SK-N-SH (cell line): ENCODE results near the gene TMEM87B. TPM values are rescaled to one million over a fixed set of nuclear protein-coding genes. Genes with fewer than 3 reads are reported as not detected.

Experiments
- CTCF ChIA-PET: fragments of 300-600, 350-600 bp; formaldehyde crosslinking; extraction: SDS; loops from one replicate; lab custom pipeline; 2021; lab: Yijun Ruan, JAX
- POLR2A ChIA-PET: fragments of 350-600 bp; sonication (Branson Sonifier 250); formaldehyde crosslinking; extraction: SDS; loops from one replicate; lab custom pipeline; 2020; ENCODE audit warnings: antibody characterized with exemption, inconsistent platforms; lab: Yijun Ruan, JAX
- DNase-seq: peaks from one replicate; pipeline ENCODE4 v3.0.0; 2012
- H2AFZ ChIP-seq: fragments of 200-600 bp; sonication (generic); 2 replicates; pipeline ENCODE4 v1.8.1; 2016; ENCODE audit warnings: antibody characterized with exemption, mild to moderate bottlenecking, low read depth
- H3F3A ChIP-seq: fragments of 200-600 bp; sonication (generic); replicated peaks from 2 replicates; pipeline ENCODE3; 2016; ENCODE audit warnings: antibody characterized with exemption, mild to moderate bottlenecking; ENCODE audit not compliant: insufficient read depth
- H3K27ac ChIP-seq, 2 experiments: fragments of 200-500 bp in 1 of 2; fragments of 200-600 bp in 1 of 2; sonication (Bioruptor generic) in 1 of 2; sonication (generic), shearing (Covaris generic) in 1 of 2; 2 replicates each; pipeline versions ENCODE4 v1.5.1 to v1.6.1; 2014 to 2016; ENCODE audit warnings: low read depth in 2 of 2, inconsistent platforms in 1 of 2, low read length in 1 of 2, mild to moderate bottlenecking in 1 of 2, mixed read lengths in 1 of 2
- H3K27me3 ChIP-seq: fragments of 200-600 bp; sonication (generic), shearing (Covaris generic); 2 replicates; pipeline ENCODE4 v1.6.1; 2016; ENCODE audit warnings: mixed run types; ENCODE audit not compliant: insufficient read depth
- H3K36me3 ChIP-seq, 2 experiments: fragments of 200-500 bp in 1 of 2; fragments of 200-600 bp in 1 of 2; sonication (Bioruptor generic) in 1 of 2; sonication (generic) in 1 of 2; replicated peaks in 1 of 2; 2 replicates each; pipeline versions ENCODE3 to v1.5.1; 2014 to 2016; ENCODE audit warnings: low read length in 1 of 2, mild to moderate bottlenecking in 1 of 2; ENCODE audit not compliant: insufficient read depth in 2 of 2, control insufficient read depth in 1 of 2
- H3K4me1 ChIP-seq, 2 experiments: fragments of 200-500 bp in 1 of 2; fragments of 200-600 bp in 1 of 2; sonication (Bioruptor generic) in 1 of 2; sonication (generic), shearing (Covaris generic) in 1 of 2; 2 replicates each; pipeline versions ENCODE4 v1.5.1 to v1.6.1; 2014 to 2016; ENCODE audit warnings: low read depth in 1 of 2, low read length in 1 of 2, mixed run types in 1 of 2; ENCODE audit not compliant: insufficient read depth in 2 of 2, control insufficient read depth in 1 of 2
- H3K4me2 ChIP-seq: fragments of 200-600 bp; sonication (generic), shearing (Covaris generic); 2 replicates; pipeline ENCODE4 v1.6.1; 2017; ENCODE audit warnings: mixed run types
- H3K4me3 ChIP-seq, 2 experiments: fragments of 200-500 bp in 1 of 2; fragments of 200-600 bp in 1 of 2; sonication (Bioruptor generic) in 1 of 2; sonication (generic), shearing (Covaris generic) in 1 of 2; 2 replicates each; pipeline versions ENCODE4 v1.5.1 to v1.8.1; 2014 to 2016; ENCODE audit warnings: low read depth in 2 of 2, inconsistent platforms in 1 of 2, low read length in 1 of 2, mild to moderate bottlenecking in 1 of 2, mixed read lengths in 1 of 2, moderate library complexity in 1 of 2
- H3K79me2 ChIP-seq: fragments of 200-600 bp; sonication (generic); 2 replicates; pipeline ENCODE4 v1.8.1; 2017; ENCODE audit warnings: mild to moderate bottlenecking; ENCODE audit not compliant: insufficient read depth
- H3K9ac ChIP-seq: fragments of 200-600 bp; sonication (generic); 2 replicates; pipeline ENCODE4 v1.6.1; 2017; ENCODE audit warnings: mixed run types
- H3K9me2 ChIP-seq: fragments of 200-600 bp; sonication (generic); 2 replicates; pipeline ENCODE4 v1.6.1; 2017; ENCODE audit warnings: mixed run types
- H3K9me3 ChIP-seq: fragments of 200-600 bp; sonication (generic); 2 replicates; pipeline ENCODE4 v1.6.1; 2017; ENCODE audit warnings: mixed run types, mild to moderate bottlenecking, moderate library complexity
- H4K20me1 ChIP-seq: fragments of 200-600 bp; sonication (generic); 2 replicates; pipeline ENCODE4 v1.6.1; 2017; ENCODE audit warnings: mild to moderate bottlenecking, mixed run types; ENCODE audit not compliant: insufficient read depth
- EP300 ChIP-seq, 2 experiments: IDR thresholded peaks; 2 replicates each; pipeline versions ENCODE4 v1.4.0 to v1.6.1; 2012; ENCODE audit warnings: borderline replicate concordance in 1 of 2, low read depth in 1 of 2, low read length in 1 of 2
- EZH2phosphoT487 ChIP-seq: fragments of 200-600 bp; sonication (generic); IDR thresholded peaks from 2 replicates; pipeline ENCODE4 v1.6.1; 2017; ENCODE audit warnings: low read depth, mixed run types, mild to moderate bottlenecking, antibody characterized with exemption, moderate library complexity, borderline replicate concordance
- FOSL2 ChIP-seq: IDR thresholded peaks from 2 replicates; pipeline ENCODE4 v1.4.0; 2012; ENCODE audit warnings: low read depth, mild to moderate bottlenecking, moderate library complexity, borderline replicate concordance
- IRF3 ChIP-seq: fragments of 150-350 bp; IDR thresholded peaks from 2 replicates; pipeline ENCODE4 v1.6.1; 2016; ENCODE audit warnings: mild to moderate bottlenecking, low read depth, low read length
- JUND ChIP-seq: IDR thresholded peaks from 2 replicates; pipeline ENCODE4 v1.4.0; 2012
- MAX ChIP-seq: IDR thresholded peaks from 2 replicates; pipeline ENCODE4 v1.4.0; 2012; ENCODE audit warnings: low read depth
- MXI1 ChIP-seq: IDR thresholded peaks from 2 replicates; pipeline ENCODE4 v1.6.1; 2012; ENCODE audit warnings: mild to moderate bottlenecking, low read depth, low read length, improper control_type of control experiment
- NFIC ChIP-seq: IDR thresholded peaks from 2 replicates; pipeline ENCODE4 v1.4.0; 2012; ENCODE audit warnings: borderline replicate concordance
- NRF1 ChIP-seq: IDR thresholded peaks from 2 replicates; pipeline ENCODE4 v1.6.1; 2012; ENCODE audit warnings: low read depth, mild to moderate bottlenecking, low read length
- POLR2AphosphoS5 ChIP-seq: IDR thresholded peaks from 2 replicates; pipeline ENCODE4 v1.6.1; 2012; ENCODE audit warnings: low read depth, low read length
- RAD21 ChIP-seq: IDR thresholded peaks from 2 replicates; pipeline ENCODE4 v1.6.1; 2012; ENCODE audit warnings: mild to moderate bottlenecking, low read length
- RCOR1 ChIP-seq: fragments of 150-350 bp; IDR thresholded peaks from 2 replicates; pipeline ENCODE4 v1.6.1; 2017; ENCODE audit warnings: antibody characterized with exemption, low read length
- REST ChIP-seq: IDR thresholded peaks from 2 replicates; pipeline ENCODE4 v1.6.1; 2012; ENCODE audit warnings: mild to moderate bottlenecking, low read depth, low read length, moderate library complexity
- RFX5 ChIP-seq: IDR thresholded peaks from 2 replicates; pipeline ENCODE4 v1.6.1; 2012; ENCODE audit warnings: mild to moderate bottlenecking, improper control_type of control experiment, low read length
- RXRA ChIP-seq: IDR thresholded peaks from 2 replicates; pipeline ENCODE4 v1.4.0; 2012; ENCODE audit warnings: low read depth, mild to moderate bottlenecking, borderline replicate concordance
- SIN3A ChIP-seq: IDR thresholded peaks from 2 replicates; pipeline ENCODE4 v1.6.1; 2012; ENCODE audit warnings: low read depth, mild to moderate bottlenecking, low read length, moderate library complexity, borderline replicate concordance
- TAF1 ChIP-seq: IDR thresholded peaks from 2 replicates; pipeline ENCODE4 v1.6.1; 2012; ENCODE audit warnings: low read depth, mild to moderate bottlenecking, low read length, moderate library complexity, borderline replicate concordance
- TCF12 ChIP-seq: IDR thresholded peaks from 2 replicates; pipeline ENCODE4 v1.4.0; 2012
- YY1 ChIP-seq: IDR thresholded peaks from 2 replicates; pipeline ENCODE4 v1.4.0; 2012; ENCODE audit warnings: low read depth, mild to moderate bottlenecking
- WGBS: methylation state at CpG from one replicate; pipeline ENCODE4 v1.1.6; 2017; ENCODE audit warnings: low lambda C conversion rate; 5-methylcytosine and 5-hydroxymethylcytosine counted together
- polyA plus RNA-seq, 3 experiments: library from polyadenylated mRNA; depleted of rRNA; stranded (reverse); fragments of >200 nt; gene quantifications; 2 replicates each; pipeline ENCODE4 v1.2.3, GENCODE V29; 2012

The TMEM87B gene
- polyA plus RNA-seq, 1 of the 3 experiments (the other 2 are of a cell fraction) = 7.9 TPM

- Histone ChIP-seq H3K9me3 (no peaks in the 10 kb centered on the region), H3K27ac (no peak overlapping the region), H3K27me3 (no peaks in the 10 kb centered on the region), H3K4me2 (no peak overlapping the region), H3F3A (peaks cover 3% of the 10 kb centered on the region), H3K9me2 (no peaks in the 10 kb centered on the region), H3K79me2 (no peaks in the 10 kb centered on the region), H3K4me1 (no peaks in the 10 kb centered on the region), H3K9ac (no peak overlapping the region), H3K36me3 (no peaks in the 10 kb centered on the region), H3K4me3 (no peak overlapping the region), H2AFZ (no peak overlapping the region), H4K20me1 (no peaks in the 10 kb centered on the region)
- ChIA-PET CTCF (no interaction called here), POLR2A (no interaction called here)
- no peak for DNase-seq
- 98% methylated on average over 19 of the region's 31 CpGs for WGBS
- TF ChIP-seq REST (no peak), IRF3 (no peak), RXRA (no peak), YY1 (no peak), NRF1 (no peak), TAF1 (no peak), RFX5 (no peak)
Measured at GRCh38 chr2:112159454-112159921, 104.4 kb downstream of the TMEM87B start.

- CTCF ChIA-PET = no interaction called here
- TF ChIP-seq MAX = no peak
- no peak for TF ChIP-seq IRF3
- TF ChIP-seq TAF1 = no peak
- no peak for TF ChIP-seq EP300 (IDR thresholded peaks at IDR 0.05; ENCODE audit: borderline replicate concordance in 1 of 2, low read depth in 1 of 2, low read length in 1 of 2)
- TF ChIP-seq SIN3A = no peak
- no peak for TF ChIP-seq JUND
- TF ChIP-seq RAD21 = no peak
- no peak for TF ChIP-seq RCOR1
- no peak for TF ChIP-seq POLR2AphosphoS5
- no peak for TF ChIP-seq EZH2phosphoT487
- no peak for TF ChIP-seq MXI1
- TF ChIP-seq TCF12 = no peak
- no peak for TF ChIP-seq NFIC
- no peak for TF ChIP-seq FOSL2
Measured at GRCh38 chr2:112160283-112161250, 105.5 kb downstream of the TMEM87B start.

More at GRCh38 chr2:112160283-112161250, 105.5 kb downstream of the TMEM87B start:
- Histone ChIP-seq H3K9me3 (no peaks in the 10 kb centered on the region), H3K9me2 (no peaks in the 10 kb centered on the region), H3K4me1 (no peaks in the 10 kb centered on the region), H3F3A (peaks cover 3% of the 10 kb centered on the region), H3K4me3 (no peak overlapping the region), H3K4me2 (no peak overlapping the region), H3K27ac (no peak overlapping the region), H2AFZ (no peak overlapping the region), H4K20me1 (no peaks in the 10 kb centered on the region), H3K27me3 (no peaks in the 10 kb centered on the region), H3K79me2 (no peaks in the 10 kb centered on the region), H3K36me3 (no peaks in the 10 kb centered on the region), H3K9ac (no peak overlapping the region)
- POLR2A ChIA-PET = no interaction called here
- DNase-seq = no peak
- WGBS = 79% methylated on average over 38 of the region's 52 CpGs
